GM19467 (cell line): ENCODE measurements around the gene CIDEC.
"Not testable (repeated sequence)": the region's sequence is repeated elsewhere in the genome, so short reads cannot be mapped to it uniquely, and the experiment has no call there.

Source experiments
- ATAC-seq: cut with Tn5 transposase; IDR thresholded peaks from one replicate; pipeline ENCODE4 v1.9.1; 2021; ENCODE audit warnings: mild to moderate bottlenecking, moderate library complexity; ENCODE audit not compliant: unreplicated experiment

CIDEC gene

GRCh38 chr3:9881441-9881840 is 1.4 kb upstream of the CIDEC start:
- ATAC-seq = no peak

- no peak for ATAC-seq
These were observed 1.4 kb downstream of the CIDEC start for GRCh38 chr3:9878700-9879099.

- no peak for ATAC-seq
These were observed 3.1 kb downstream of the CIDEC start for GRCh38 chr3:9876991-9877390.

- ATAC-seq = not testable (repeated sequence)
These were observed 3.8 kb downstream of the CIDEC start for GRCh38 chr3:9876255-9876654.

GRCh38 chr3:9875448-9875847 is 4.6 kb downstream of the CIDEC start:
- ATAC-seq = no peak

- ATAC-seq = not testable (repeated sequence)
These were observed 8.0 kb downstream of the CIDEC start for GRCh38 chr3:9872067-9872466.

GRCh38 chr3:9870978-9871377 is 9.1 kb downstream of the CIDEC start:
- no peak for ATAC-seq

GRCh38 chr3:9869955-9870354 is 10.1 kb downstream of the CIDEC start:
- ATAC-seq = no peak

- ATAC-seq = no peak
These were observed 12.9 kb downstream of the CIDEC start for GRCh38 chr3:9867106-9867505.

- no peak for ATAC-seq
These were observed 13.4 kb downstream of the CIDEC start for GRCh38 chr3:9866639-9867038.

GRCh38 chr3:9865125-9865637 is 14.9 kb downstream of the CIDEC start:
- not testable (repeated sequence) for ATAC-seq

GRCh38 chr3:9864200-9864927 is 15.7 kb downstream of the CIDEC start:
- no peak for ATAC-seq

GRCh38 chr3:9863058-9863772 is 16.8 kb downstream of the CIDEC start:
- ATAC-seq = no peak

GRCh38 chr3:9862391-9863057 is 17.5 kb downstream of the CIDEC start:
- no peak for ATAC-seq

- no peak for ATAC-seq
These were observed 18.4 kb downstream of the CIDEC start for GRCh38 chr3:9861626-9862130.

- no peak for ATAC-seq
These were observed 18.9 kb downstream of the CIDEC start for GRCh38 chr3:9861201-9861600.

GRCh38 chr3:9859530-9860025 is 20.5 kb downstream of the CIDEC start:
- ATAC-seq = no peak

GRCh38 chr3:9855594-9855993 is 24.5 kb downstream of the CIDEC start:
- no peak for ATAC-seq

GRCh38 chr3:9854291-9854940 is 25.6 kb downstream of the CIDEC start:
- ATAC-seq = not testable (repeated sequence)

- no peak for ATAC-seq
These were observed 27.5 kb downstream of the CIDEC start for GRCh38 chr3:9852528-9852927.

- ATAC-seq = not testable (repeated sequence)
These were observed 28.1 kb downstream of the CIDEC start for GRCh38 chr3:9851926-9852325.
